Activated effector memory CD4-positive, alpha-beta T cell treated with Interleukin-2 at 50 U/mL for 16 hours (primary cell): ENCODE data around the gene SLC35F1.
"Not testable (repeated sequence)": the region's sequence is repeated elsewhere in the genome, so short reads cannot be mapped to it uniquely, and the experiment has no call there.

Experiments used
- DNase-seq: peaks from one replicate; pipeline ENCODE4 v3.0.0-alpha.2; 2020

Gene SLC35F1

GRCh38 chr6:117928833-117929232, 21.8 kb downstream of the SLC35F1 start:
- DNase-seq: no peak

GRCh38 chr6:117929501-117929900, 22.4 kb downstream of the SLC35F1 start:
- no peak for DNase-seq

GRCh38 chr6:117930645-117931044, 23.6 kb downstream of the SLC35F1 start:
- no peak for DNase-seq

DNA sequence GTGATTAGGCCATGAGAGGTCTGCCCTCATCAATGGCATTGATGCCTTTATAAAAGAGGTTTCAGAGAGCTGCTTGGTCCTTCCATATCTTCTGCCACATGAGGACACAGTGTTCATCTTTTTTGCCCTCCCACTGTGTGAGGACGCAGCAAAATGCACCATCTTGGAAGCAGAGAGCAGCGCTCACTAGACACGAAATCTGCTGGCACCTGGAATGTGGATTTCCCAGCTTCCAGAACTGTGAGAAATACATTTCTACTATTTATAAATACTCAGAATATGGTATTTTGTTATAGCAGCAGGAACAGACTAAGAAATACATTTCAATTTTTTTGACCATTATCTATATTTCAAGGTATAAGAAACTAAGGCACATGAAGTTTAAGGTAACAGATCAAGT, 24.9 kb downstream of the SLC35F1 start:
- DNase-seq: no peak

DNA sequence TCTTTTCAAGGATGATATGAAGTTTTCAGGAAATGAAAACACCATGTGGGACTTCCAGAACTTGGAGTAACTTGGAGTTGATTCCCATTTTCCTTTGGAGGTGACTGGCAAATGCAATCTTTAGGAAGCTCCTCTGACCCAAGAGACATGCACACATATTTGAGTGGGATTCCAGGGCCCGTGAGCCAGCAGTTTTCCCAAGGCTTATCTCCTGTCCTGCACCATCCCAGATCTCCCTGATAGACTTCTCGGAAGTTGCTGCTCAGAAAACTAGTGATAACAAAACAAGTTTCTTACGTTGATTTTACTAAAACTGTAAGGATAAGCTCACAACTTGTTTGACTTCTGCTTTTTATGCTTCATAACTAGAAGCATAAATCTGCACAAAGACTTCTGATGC, 25.6 kb downstream of the SLC35F1 start:
- DNase-seq: no peak

DNA sequence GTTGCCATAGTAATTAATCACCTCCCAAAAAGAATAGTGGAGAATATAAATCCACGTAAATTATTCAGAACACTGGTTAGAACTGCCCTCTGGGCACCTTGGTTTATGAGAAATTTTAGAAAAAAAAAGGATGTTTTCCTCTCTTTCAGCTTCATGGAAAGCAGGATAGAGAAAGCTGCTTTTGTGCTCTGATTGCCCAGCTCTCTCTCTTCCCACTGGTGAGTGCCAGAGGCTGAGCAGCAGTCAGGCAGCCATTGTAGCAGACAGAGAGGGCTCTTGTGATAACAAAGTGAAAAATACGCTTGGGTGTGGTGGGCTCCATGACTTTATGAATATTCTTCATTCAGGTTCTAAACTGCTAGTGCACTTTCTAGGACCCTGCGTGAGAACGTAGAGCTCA, 26.4 kb downstream of the SLC35F1 start:
- DNase-seq: no peak

- no peak for DNase-seq
These were observed 31.4 kb downstream of the SLC35F1 start for GRCh38 chr6:117938311-117938995.

- no peak for DNase-seq
These were observed 40.2 kb downstream of the SLC35F1 start for GRCh38 chr6:117947234-117947633.

GRCh38 chr6:117951783-117952182, 44.7 kb downstream of the SLC35F1 start:
- DNase-seq: no peak

- DNase-seq: no peak
These were observed 48.7 kb downstream of the SLC35F1 start for GRCh38 chr6:117955684-117956256.

DNA sequence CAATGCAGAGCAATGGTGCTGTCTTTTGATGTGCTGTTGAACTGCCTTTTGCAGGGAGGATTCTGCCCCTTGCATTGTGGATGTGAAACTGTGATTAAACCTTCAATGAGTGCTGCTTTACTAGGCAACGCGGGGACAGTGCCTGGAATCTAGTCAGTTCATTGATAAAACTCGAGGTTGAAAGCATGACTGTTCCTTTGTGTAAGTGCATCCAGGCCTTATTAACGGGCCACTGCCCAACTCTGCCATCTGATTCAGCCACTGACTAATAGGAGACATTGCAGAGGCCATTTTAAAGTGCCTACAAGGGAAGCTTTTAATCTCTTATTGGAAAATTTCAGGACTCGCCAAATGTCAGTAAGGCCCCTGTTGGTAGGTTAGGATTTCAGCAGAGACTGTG, 49.3 kb downstream of the SLC35F1 start:
- DNase-seq: no peak

DNA sequence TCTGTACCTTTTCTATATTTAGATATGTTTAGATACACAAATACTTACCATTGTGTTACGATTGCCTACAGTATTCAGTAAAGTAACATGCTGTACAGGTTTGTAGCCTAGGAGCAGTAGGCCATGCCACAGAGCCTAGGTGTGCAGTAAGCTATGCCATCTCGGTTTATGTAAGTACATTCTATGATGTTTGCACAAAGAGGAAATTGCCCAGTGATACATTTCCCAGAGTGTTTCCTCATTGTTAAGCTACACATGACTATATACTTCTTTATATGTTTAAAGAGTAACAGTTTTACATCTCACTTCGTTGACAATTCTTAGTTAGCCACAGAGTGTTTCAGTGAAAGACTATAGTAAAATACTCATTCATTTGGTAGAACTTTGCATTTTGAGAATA, 51.5 kb downstream of the SLC35F1 start:
- no peak for DNase-seq

DNA sequence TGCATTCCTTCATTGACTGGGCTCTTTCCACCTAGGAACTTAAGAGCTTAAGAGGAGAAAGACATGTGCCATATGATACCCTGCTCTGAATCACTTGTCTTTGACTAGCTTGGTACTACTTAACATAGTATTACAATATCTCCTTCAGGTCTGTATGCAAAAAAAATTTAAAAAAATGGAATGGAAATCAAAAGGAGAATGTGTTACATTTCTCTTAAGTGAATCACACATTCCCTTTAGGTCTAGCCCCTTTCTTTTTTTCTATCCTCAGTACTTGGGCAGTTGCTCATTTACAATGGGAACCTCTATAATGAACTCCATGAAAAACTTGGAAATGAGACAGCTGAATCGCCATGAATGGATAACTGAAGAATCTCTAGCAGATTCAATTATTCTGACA, 53.8 kb downstream of the SLC35F1 start:
- no peak for DNase-seq

- DNase-seq: no peak
These were observed 54.2 kb downstream of the SLC35F1 start for GRCh38 chr6:117961301-117961700.

- DNase-seq: not testable (repeated sequence)
These were observed 58.7 kb downstream of the SLC35F1 start for GRCh38 chr6:117965763-117966162.

- no peak for DNase-seq
These were observed 64.6 kb downstream of the SLC35F1 start for GRCh38 chr6:117971637-117972036.

- DNase-seq: no peak
These were observed 68.0 kb downstream of the SLC35F1 start for GRCh38 chr6:117974914-117975627.

DNA sequence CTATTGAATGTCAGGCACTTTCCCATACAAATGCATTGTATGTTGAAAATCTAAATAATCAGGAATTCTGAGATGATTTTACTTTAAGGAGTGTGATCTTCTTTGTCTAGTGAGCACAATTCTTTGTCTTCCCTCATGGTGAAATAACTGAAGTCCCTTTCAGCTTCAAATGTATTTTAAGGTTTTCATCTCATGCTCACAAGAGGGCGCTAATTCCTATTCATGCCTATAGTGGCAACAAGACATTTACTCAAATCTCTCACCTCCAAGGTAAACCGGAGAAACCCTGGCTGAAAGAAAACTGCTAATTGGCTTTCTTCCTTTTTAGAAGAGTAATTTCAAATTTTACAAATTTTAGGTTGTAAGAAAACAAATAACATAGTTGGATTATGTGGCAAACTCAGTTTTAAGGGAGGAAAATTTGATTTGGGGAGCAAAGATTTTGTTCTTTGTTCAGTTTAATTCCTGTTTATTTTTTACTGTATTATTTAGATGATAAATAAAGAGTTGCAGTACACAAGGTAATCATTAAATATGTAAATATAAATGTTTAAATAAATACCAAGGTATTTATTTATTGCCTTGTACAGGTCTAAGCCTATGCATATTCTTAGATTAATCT, 69.1 kb downstream of the SLC35F1 start:
- DNase-seq: no peak

- no peak for DNase-seq
These were observed 78.9 kb downstream of the SLC35F1 start for GRCh38 chr6:117985916-117986315.

- DNase-seq: no peak
These were observed 79.3 kb downstream of the SLC35F1 start for GRCh38 chr6:117986396-117986795.

DNA sequence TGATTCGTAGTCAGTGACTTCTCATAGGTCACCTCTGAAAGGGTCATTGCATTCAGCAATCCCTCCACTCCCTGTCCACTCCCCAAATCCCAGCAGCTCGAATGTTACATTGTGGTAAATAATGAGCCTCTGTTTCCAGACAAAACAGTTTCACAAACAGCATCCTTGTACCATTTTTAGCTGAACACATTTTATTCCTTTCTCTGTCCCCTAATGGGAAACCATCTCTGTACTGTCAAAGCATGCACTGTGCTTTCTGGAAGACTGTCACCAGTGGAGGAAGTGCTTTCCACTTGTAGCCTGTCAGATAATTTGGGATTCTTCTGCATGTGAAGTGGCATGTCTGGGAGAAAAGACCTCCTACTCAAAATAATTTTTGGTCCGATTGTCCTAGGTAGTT, 82.0 kb downstream of the SLC35F1 start:
- DNase-seq: no peak

DNA sequence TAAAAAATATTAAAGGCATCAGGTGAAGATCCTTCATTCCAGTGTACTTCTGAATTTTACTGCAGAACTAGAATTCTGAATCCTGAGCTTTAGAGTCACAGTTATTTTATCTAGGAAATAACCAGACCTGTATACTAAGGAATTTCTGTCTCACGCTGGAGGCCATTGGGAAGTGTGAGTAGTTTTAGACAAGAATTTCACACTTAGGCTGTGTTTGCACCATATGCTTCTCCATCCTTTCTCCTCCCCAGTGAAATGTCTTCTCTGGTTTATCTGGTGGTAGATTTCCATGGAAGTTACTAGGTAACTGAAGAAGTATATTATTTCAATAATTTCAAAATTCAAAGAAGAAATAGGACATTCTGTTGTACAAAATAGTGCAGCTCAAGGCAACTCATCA, 83.1 kb downstream of the SLC35F1 start:
- DNase-seq: no peak

DNA sequence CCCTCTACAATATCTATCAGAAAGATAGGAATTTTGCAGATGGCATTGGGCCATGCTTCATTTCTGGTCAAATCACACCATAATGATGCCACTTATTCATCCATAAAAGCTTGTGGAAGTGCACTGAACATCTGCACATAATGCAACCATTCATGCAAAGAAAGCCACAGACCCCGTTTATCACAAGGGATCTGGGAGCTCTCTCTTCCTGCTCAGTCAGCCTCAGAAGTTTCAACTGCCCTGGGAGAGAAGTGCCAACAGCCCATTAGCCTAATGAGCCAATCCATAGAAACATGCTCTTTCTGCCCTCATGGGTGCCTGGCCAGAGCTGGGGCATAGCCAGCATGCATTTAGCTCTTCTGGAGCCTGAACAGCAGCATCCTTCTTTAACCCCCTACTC, 85.8 kb downstream of the SLC35F1 start:
- no peak for DNase-seq

- DNase-seq: no peak
These were observed 105.9 kb downstream of the SLC35F1 start for GRCh38 chr6:118012944-118013343.
